ENCODE measurements around the gene BMP6.

GRCh38 chr6:7703148-7703680 lies 22.7 kb upstream of the BMP6 start:
- TF ChIP-seq CTCF (conservative IDR thresholded peaks at IDR 0.05) (no peak), ZFX (IDR thresholded peaks at IDR 0.05) (no peak)

All from C4-2B (cell line).